K562 (cell line): ENCODE data around the gene HTR2B. TPM values are rescaled to one million over a fixed set of nuclear protein-coding genes. Genes with fewer than 3 reads are reported as not detected.
A peak's percentile ranks its signal among the peaks of the same experiment; 100 is the strongest.

Experiments
- ATAC-seq: fragments of 200-7000 bp; cut with Tn5 transposase; 3 replicates; pipeline ENCODE4 v1.9.1; 2020; ENCODE audit warnings: moderate library complexity
- BruUV-seq: library from RNA; stranded (reverse); fragments of 400-500 nt; replicated peaks from 2 replicates; lab custom pipeline; 2021; lab: Mats Ljungman, UMichigan
- CTCF ChIA-PET: fragments of 300-600 bp; formaldehyde crosslinking; extraction: SDS; loops from one replicate; lab custom pipeline; 2021; ENCODE audit warnings: low intra/inter-chr PET ratio; lab: Yijun Ruan, JAX
- POLR2A ChIA-PET: fragments of 300-600, 350-650 bp; sonication (Branson Sonifier 250); formaldehyde crosslinking; extraction: SDS; loops from one replicate; lab custom pipeline; 2021; ENCODE audit warnings: antibody characterized with exemption, inconsistent platforms; lab: Yijun Ruan, JAX
- DNase-seq, 4 experiments: peaks; one replicate each; pipeline versions ENCODE4 v3.0.0 to v3.0.0-alpha.2; 2011 to 2018; ENCODE audit warnings: low spot score in 3 of 4, mixed read lengths in 3 of 4; ENCODE audit errors: extremely low read depth in 1 of 4
- FAIRE-seq: peaks from 2 replicates; lab custom pipeline; 2011; peaks lifted over from hg19 to GRCh38; lab: Jason Lieb, UNC
- H2AFZ ChIP-seq: 2 replicates; pipeline ENCODE4 v1.6.0; 2011; ENCODE audit warnings: low read depth, low read length, control low read depth, inconsistent platforms
- H3K27ac ChIP-seq: fragments of 200-600 bp; 3 replicates; pipeline ENCODE4 v1.8.0; 2011; ENCODE audit warnings: low read depth, mild to moderate bottlenecking, control low read depth, inconsistent platforms, low read length, moderate library complexity, mixed read lengths; ENCODE audit errors: extremely low read depth
- H3K27me3 ChIP-seq, 2 experiments: fragments of 300-600 bp in 1 of 2; 2 replicates in 1 of 2; 3 replicates in 1 of 2; pipeline versions ENCODE4 v1.6.0 to v1.8.0; 2011; ENCODE audit warnings: inconsistent platforms in 2 of 2, low read length in 2 of 2, mild to moderate bottlenecking in 1 of 2, mixed read lengths in 1 of 2, moderate library complexity in 1 of 2; ENCODE audit not compliant: control insufficient read depth in 2 of 2, insufficient read depth in 2 of 2
- H3K36me3 ChIP-seq: fragments of 300-600 bp; 3 replicates; pipeline ENCODE4 v1.8.0; 2011; ENCODE audit warnings: mild to moderate bottlenecking, low read length, inconsistent platforms; ENCODE audit not compliant: control insufficient read depth, insufficient read depth
- H3K4me1 ChIP-seq, 2 experiments: fragments of 200-600 bp in 1 of 2; replicated peaks in 1 of 2; 2 replicates in 1 of 2; 3 replicates in 1 of 2; pipeline versions ENCODE4 v1.5.1 to v1.8.0; 2011; ENCODE audit warnings: inconsistent platforms in 2 of 2, low read length in 2 of 2, mild to moderate bottlenecking in 1 of 2, mixed read lengths in 1 of 2, moderate library complexity in 1 of 2; ENCODE audit not compliant: control insufficient read depth in 2 of 2, insufficient read depth in 2 of 2
- H3K4me2 ChIP-seq: 2 replicates; pipeline ENCODE4 v1.6.1; 2011; ENCODE audit warnings: low read length, control low read depth, inconsistent platforms, mixed read lengths; ENCODE audit not compliant: insufficient read depth
- H3K4me3 ChIP-seq: fragments of 200-600 bp; sonication (generic), shearing (Covaris generic); 2 replicates; pipeline ENCODE4 v1.5.1; 2016; ENCODE audit warnings: control low read depth, inconsistent platforms
- H3K79me2 ChIP-seq: fragments of 200-600 bp; 3 replicates; pipeline ENCODE4 v1.8.0; 2011; ENCODE audit warnings: low read length, inconsistent platforms; ENCODE audit not compliant: control insufficient read depth, insufficient read depth
- H3K9ac ChIP-seq, 2 experiments: 2 replicates each; pipeline versions ENCODE4 v1.6.0 to v1.6.1; 2011; ENCODE audit warnings: low read depth in 2 of 2, low read length in 2 of 2, control low read depth in 1 of 2, inconsistent platforms in 1 of 2, mild to moderate bottlenecking in 1 of 2, mixed read lengths in 1 of 2; ENCODE audit not compliant: insufficient read depth in 1 of 2
- H3K9me1 ChIP-seq: one replicate; pipeline ENCODE4 v1.6.0; 2011; ENCODE audit warnings: inconsistent platforms, mild to moderate bottlenecking, low read length, moderate library complexity; ENCODE audit not compliant: control insufficient read depth, insufficient read depth
- H3K9me3 ChIP-seq: replicated peaks from 2 replicates; pipeline ENCODE4 v1.5.1; 2011; ENCODE audit warnings: low read depth, low read length, inconsistent platforms; ENCODE audit not compliant: control insufficient read depth, insufficient read depth
- H4K20me1 ChIP-seq: replicated peaks from 2 replicates; pipeline ENCODE4 v1.6.1; 2011; ENCODE audit warnings: low read length, inconsistent platforms, mixed read lengths; ENCODE audit not compliant: control insufficient read depth, insufficient read depth
- BCOR ChIP-seq: fragments of 450-650 bp; IDR thresholded peaks from 2 replicates; pipeline ENCODE4 v1.6.1; 2016
- CTCF ChIP-seq, 3 experiments: IDR thresholded peaks in 2 of 3; conservative IDR thresholded peaks in 1 of 3; 2 replicates each; pipeline ENCODE4 v1.5.1; 2011 to 2012; ENCODE audit warnings: low read length in 3 of 3, mild to moderate bottlenecking in 3 of 3, control low read depth in 2 of 3, improper control_type of control experiment in 1 of 3, inconsistent platforms in 1 of 3, low read depth in 1 of 3, mixed read lengths in 1 of 3, moderate library complexity in 1 of 3; ENCODE audit not compliant: insufficient read depth in 2 of 3
- CTCFL ChIP-seq: IDR thresholded peaks from 2 replicates; pipeline ENCODE4 v1.6.1; 2011; ENCODE audit warnings: borderline replicate concordance, low read depth, mild to moderate bottlenecking, moderate library complexity, low read length; ENCODE audit not compliant: insufficient read depth, poor library complexity, severe bottlenecking
- RAD21 ChIP-seq, 2 experiments: fragments of 250-450 bp in 1 of 2; fragments of 450-650 bp in 1 of 2; sonication (Bioruptor Pico) in 1 of 2; formaldehyde crosslinking in 1 of 2; IDR thresholded peaks in 1 of 2; conservative IDR thresholded peaks in 1 of 2; 2 replicates each; pipeline versions ENCODE4 v1.4.0 to v1.8.0; 2020 to 2022; ENCODE audit warnings: mild to moderate bottlenecking in 2 of 2, moderate library complexity in 1 of 2
- ZNF3 ChIP-seq: fragments of 250-450 bp; sonication (Bioruptor Pico); IDR thresholded peaks from 2 replicates; pipeline ENCODE4 v1.5.0; 2021; ENCODE audit warnings: mild to moderate bottlenecking, moderate library complexity
- WGBS: fragments of 100-300 bp; shearing (Covaris generic); methylation state at CpG from one replicate; pipeline ENCODE4 v1.1.6; 2016; ENCODE audit warnings: low coverage, mixed read lengths; ENCODE audit not compliant: insufficient coverage; ENCODE audit errors: missing lambda C conversion rate; 5-methylcytosine and 5-hydroxymethylcytosine counted together
- in situ Hi-C: fragments of 300-500 bp; cut with MboI; formaldehyde crosslinking; loops from 4 replicates; pipeline ENCODE4 v1.15.0; 2018; ENCODE audit warnings: inconsistent platforms, mixed read lengths
- intact Hi-C: fragments of 100-400 bp; cut with micrococcal nuclease; formaldehyde crosslinking; loops from 2 replicates; pipeline ENCODE4 v1.14.2; 2022
- polyA plus RNA-seq, 8 experiments: library from polyadenylated mRNA; depleted of rRNA in 4 of 8; stranded (reverse) in 5 of 8; unstranded in 3 of 8; fragments of >200 nt; fragmentation: Nextera tagmentation in 2 of 8; fragmentation: Illumina TruSeq in 1 of 8; extraction: Ambion mirVana in 2 of 8; extraction: Trizol in 1 of 8; gene quantifications; 2 replicates each; pipeline versions ENCODE4 v1.2.1 to v1.2.3, GENCODE V29; 2011 to 2014; ENCODE audit warnings: inconsistent platforms in 1 of 8, missing spikeins in 1 of 8
- total RNA-seq, 7 experiments: library from RNA; depleted of rRNA in 6 of 7; stranded (reverse); fragments of >200 nt in 6 of 7; fragmentation: Illumina TruSeq in 2 of 7; extraction: Trizol in 2 of 7; gene quantifications; 2 replicates each; pipeline versions ENCODE4 v1.2.1 to v1.2.3, GENCODE V29; 2011 to 2021; ENCODE audit warnings: low replicate concordance in 1 of 7

Gene HTR2B
- total and polyA plus RNA-seq, 9 of the 15 experiments (the other 6 are each of a cell fraction or from before 2014, with no cell fraction given), result not detected

- in situ Hi-C loops (loop anchor here (10.0 kb wide), 1 partner anchor 355 kb away; no protein-coding TSS in a partner anchor), intact Hi-C loops (loop anchor here (5.0 kb wide), 2 partner anchors 92 to 352 kb away; no protein-coding TSS in a partner anchor)
- no peaks in the 10 kb centered on the region for H3K9me1 ChIP-seq
- 71% methylated on average over 5 of the region's 8 CpGs for WGBS
- no peak overlapping the region for H3K4me2 ChIP-seq
- ATAC-seq, result 0 out of 3 replicates have a peak, but pooled peaks have one; percentile 33
- no peak overlapping the region for H3K9ac ChIP-seq
- BruUV-seq, result no TSS peak
- FAIRE-seq, result no peak
- H4K20me1 ChIP-seq, result no peaks in the 10 kb centered on the region; the same call in 1 of the 2 replicates
- H3K4me1 ChIP-seq, result no peaks in the 10 kb centered on the region
- H2AFZ ChIP-seq, result no peak overlapping the region
- peak in 1 of 4 experiments; percentile 22 for DNase-seq
- H3K79me2 ChIP-seq, result peaks cover 3% of the 10 kb centered on the region; the same call in 2 of the 3 replicates
- no peak overlapping the region for H3K4me3 ChIP-seq
- TF ChIP-seq BCOR (no peak), RAD21 (CRISPR knock-in tag; conservative IDR thresholded peaks at IDR 0.05 in 1 of 2, IDR thresholded peaks at IDR 0.05 in 1 of 2) (peak in 1 of 2 experiments; percentile 18; a peak in 1 of 4 replicates), ZNF3 (CRISPR knock-in tag) (no peak), CTCFL (peak; percentile 19), CTCF (IDR thresholded peaks at IDR 0.05 in 2 of 3, conservative IDR thresholded peaks at IDR 0.05 in 1 of 3; ENCODE audit: insufficient read depth in 2 of 3, low read depth in 1 of 3, low read length in 3 of 3) (peak; percentile 28 to 46 (median 30); a peak in 4 of 6 replicates)
- TF ChIP-seq, all 486 proteins: peak for 3
- ChIA-PET CTCF (no interaction called here), POLR2A (no interaction called here)
- Histone ChIP-seq H3K27ac (no peak overlapping the region), H3K9me3 (no peaks in the 10 kb centered on the region), H3K36me3 (peaks cover 33% of the 10 kb centered on the region; the same call in 2 of the 3 replicates), H3K27me3 (no peaks in the 10 kb centered on the region)
These were observed 24.9 kb downstream of the HTR2B start for GRCh38 chr2:231099918-231100317.
